GM12801 (cell line): Measurements from ENCODE around the gene CXXC1.

ENCODE experiments used
- TF ChIP-seq, protein P1 (sequence below): IDR thresholded peaks from one replicate; pipeline ENCODE4 v1.5.1; 2011; ENCODE audit warnings: control low read depth; ENCODE audit not compliant: insufficient read length; ENCODE audit errors: extremely low read depth

Gene CXXC1

GRCh38 chr18:50287028-50287440, 458 bp downstream of the CXXC1 start:
- TF ChIP-seq, protein P1, sequence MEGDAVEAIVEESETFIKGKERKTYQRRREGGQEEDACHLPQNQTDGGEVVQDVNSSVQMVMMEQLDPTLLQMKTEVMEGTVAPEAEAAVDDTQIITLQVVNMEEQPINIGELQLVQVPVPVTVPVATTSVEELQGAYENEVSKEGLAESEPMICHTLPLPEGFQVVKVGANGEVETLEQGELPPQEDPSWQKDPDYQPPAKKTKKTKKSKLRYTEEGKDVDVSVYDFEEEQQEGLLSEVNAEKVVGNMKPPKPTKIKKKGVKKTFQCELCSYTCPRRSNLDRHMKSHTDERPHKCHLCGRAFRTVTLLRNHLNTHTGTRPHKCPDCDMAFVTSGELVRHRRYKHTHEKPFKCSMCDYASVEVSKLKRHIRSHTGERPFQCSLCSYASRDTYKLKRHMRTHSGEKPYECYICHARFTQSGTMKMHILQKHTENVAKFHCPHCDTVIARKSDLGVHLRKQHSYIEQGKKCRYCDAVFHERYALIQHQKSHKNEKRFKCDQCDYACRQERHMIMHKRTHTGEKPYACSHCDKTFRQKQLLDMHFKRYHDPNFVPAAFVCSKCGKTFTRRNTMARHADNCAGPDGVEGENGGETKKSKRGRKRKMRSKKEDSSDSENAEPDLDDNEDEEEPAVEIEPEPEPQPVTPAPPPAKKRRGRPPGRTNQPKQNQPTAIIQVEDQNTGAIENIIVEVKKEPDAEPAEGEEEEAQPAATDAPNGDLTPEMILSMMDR = no peak

DNA sequence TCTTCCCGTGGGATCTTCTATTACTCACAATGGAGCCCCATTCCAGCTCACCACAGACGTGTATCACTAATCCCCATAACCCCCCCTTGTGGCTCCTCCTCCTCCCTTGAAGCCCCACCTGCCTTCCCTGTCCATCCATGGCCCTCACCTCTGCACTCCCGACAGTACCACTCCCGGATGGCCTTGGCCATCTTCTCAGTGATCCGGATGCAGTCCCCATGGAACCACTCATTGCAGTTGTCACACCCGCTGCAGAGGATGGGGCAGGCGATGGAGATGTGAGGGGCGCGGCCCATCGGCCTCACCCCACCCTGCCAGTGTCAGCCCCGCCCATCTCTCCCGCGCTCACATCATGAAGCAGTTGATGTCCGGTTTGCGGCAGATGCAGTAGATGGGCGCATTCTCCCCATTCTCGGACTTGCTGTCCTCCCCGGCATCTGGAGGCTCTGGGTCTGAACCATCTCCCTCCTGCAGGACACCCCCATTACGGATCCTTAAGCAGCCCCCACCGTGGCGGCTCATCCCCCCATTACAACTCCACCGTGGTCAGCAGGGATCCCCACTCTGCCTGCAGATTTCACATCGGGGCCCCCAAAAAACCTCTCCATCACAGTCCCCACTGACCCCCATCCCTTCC, 983 bp downstream of the CXXC1 start:
- TF ChIP-seq, protein P1 = no peak

GRCh38 chr18:50285631-50286321, 1.7 kb downstream of the CXXC1 start:
- TF ChIP-seq, protein P1 = no peak

DNA sequence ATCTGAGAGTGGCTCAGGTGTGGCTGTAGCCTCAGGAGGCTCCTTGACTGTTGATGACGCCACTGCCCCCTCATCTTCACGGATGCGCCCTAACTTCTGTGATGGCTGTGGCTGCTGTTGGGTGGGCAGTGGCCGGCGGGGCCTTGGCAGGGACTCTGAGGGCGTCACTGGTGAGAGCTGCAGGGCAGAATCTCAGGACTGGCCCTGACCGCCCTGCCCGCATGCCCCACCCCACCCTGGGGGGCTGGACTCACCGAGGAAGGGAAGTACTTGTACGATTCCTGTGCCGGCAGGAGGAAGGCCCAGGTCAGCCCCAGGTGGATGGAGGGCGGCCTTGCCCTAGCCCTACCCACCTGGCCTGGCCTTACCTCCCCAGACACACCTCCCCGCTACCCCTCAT, 2.4 kb downstream of the CXXC1 start:
- TF ChIP-seq, protein P1 = no peak

DNA sequence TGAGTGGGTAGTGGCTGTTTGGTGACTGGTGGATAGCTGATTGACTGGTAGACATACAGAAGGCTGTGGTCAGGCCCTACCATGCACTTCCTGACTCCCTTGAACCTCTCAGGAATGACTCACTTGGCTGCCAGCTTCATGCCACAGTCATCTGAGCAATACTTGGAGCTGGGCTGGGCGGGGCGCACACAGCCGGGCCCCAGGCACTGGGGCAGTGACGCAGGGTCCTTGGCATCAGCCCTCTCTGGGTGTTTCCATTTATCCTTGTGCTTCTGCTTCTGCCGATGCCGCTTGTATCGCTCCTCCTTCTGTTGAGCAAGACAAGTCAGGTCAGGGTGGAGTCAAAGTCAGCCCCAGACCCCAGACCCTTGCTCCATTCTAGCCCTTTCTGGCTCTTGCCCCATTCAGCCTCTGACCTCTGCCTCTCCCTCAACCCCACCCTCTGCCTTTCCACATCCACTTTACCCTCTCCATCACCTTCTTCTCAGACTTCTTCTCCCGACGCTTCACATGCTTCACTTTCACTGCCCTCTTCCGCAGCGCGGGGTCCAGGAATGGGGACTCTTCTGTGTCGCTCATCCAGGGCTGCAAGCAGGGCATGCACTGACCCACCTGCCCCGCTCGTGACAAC, 3.1 kb downstream of the CXXC1 start:
- TF ChIP-seq, protein P1 = no peak

DNA sequence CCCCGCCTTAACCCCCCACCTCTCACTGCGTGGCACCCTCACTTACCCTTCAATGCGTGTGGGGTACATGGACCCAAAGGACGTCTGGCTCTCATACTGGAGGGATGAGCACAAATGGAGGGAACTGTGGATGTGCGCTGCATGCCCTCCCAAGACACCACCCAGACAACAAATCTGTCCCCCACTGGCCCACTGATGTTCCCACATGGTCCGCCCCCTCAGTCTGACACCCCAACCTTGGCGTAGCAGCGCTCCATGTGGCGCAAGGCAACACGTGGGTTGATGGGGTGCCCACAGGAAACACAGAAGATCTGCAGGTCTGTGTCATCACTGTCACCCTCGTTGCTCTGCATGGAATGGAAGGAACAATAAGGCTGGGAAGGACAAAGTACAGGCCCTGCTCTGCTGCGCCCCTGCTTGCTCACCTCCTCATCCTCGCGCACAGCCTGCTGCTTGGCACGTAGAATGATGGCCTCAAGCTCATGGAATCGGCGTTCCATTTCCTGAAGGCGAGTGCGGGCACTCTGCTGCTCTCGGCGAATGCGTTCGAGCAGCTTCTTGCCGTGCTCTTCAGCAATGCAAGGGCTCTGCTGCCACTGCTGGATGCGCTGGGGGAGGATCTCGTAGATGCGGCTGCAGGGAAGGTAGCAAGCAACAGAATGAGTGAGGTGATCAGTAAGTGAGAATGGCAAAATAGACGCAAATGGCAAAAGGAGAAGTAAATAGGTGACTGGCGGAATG, 3.9 kb downstream of the CXXC1 start:
- TF ChIP-seq, protein P1 = no peak
